ENCODE results near the gene ASB6. TPM values are rescaled to one million over a fixed set of nuclear protein-coding genes. Genes with fewer than 3 reads are reported as not detected.
A peak's percentile ranks its signal among the peaks of the same experiment; 100 is the strongest.

ASB6 gene
- total RNA-seq (2014; rRNA removed; shearing (Covaris generic)) = 4.4 and 8.0 TPM in 2 replicates

DNA sequence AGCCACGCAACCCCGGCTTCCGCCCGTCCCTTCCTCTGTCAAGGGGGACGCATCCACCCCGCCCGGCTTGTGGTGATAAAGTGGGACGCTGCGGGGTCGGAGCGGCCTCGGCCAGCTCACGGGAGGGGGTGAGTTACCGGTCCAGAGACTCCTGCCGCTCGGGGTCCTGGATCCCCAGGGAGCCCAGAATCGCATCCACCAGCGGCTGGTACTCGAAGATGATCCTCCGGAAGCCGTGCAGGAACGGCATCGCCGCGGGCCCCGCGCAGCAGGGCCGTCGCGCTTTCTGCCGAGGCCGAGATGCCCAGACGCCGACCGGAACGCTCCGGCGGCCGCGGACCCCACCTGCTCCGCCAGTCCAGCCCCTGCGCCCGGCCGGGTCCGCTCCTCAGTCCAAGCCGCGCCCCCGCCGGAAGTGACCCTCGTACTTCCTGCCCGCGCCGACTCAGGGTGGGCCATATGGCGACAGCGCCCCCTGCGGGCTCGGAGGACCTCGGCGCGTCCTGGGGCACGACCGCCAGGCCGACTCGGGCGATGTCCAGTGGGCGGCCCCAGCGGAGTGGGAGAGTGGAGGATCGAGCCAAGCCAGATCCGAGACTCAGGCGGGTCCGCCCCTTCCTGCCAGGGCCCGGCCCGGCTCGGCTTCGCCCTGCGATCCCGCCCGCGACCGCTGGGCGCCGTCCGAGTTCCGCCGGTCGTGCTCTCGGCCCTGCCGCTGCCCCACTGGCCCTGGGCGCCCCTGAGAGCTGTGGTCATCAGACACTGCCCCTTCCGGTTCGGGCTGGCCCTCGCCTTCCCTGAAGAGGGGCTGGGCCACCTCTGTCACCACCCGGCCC is at the start of gene ASB6:
Gene ASB6 (minus strand): TSS at position 402 of the 836 bp plus-strand sequence. CDS start 152 bp downstream, at position 250.
- peak; percentile 92 for DNase-seq (ENCODE audit: low read depth)

- DNase-seq (ENCODE audit: low read depth) = no peak
Observed at GRCh38 chr9:129688285-129689043, 46.5 kb upstream of the ASB6 start.

DNA sequence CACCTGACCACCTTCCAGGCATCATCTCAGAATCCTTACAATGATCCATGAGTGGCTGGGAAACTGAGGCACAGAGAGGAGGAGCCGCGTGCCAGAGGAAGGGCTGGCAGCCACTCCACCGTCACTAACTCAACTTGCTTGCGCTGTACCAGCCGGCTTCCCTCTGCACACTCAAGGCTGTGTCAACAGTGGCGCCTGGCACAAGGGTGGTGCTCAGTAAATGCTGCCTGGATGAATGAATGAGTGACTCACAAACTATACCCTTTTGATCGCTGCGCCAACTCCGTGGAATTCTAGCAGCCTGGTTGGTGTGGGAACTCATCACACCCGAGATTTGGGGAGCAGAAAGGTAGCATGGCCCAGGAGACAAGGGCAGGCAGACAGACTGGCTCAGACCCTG is 45.4 kb upstream of the ASB6 start:
- DNase-seq (ENCODE audit: low read depth) = no peak

DNA sequence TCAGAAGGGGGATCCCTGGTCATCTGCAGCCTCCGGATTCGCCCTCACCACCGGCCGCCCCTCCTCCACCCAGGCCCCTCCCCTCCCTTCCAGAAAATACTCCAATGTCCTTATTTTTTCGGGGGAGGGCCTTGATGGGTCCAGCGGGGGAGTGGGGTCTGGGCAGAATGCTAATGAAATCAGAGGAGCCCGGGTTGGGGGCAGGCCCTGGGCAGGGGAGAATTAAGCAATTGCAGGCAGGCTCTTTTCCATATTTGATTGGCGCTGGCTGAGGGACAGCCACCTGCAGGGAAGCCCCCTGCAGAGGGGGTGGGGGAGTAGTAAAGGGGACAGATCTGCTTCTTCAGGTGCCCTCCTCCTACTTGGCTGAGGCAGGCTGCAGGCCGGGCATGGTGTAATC is 44.8 kb upstream of the ASB6 start:
- no peak for DNase-seq (ENCODE audit: low read depth)

- DNase-seq (ENCODE audit: low read depth) = no peak
Observed at GRCh38 chr9:129685933-129686259, 43.9 kb upstream of the ASB6 start.

- DNase-seq (ENCODE audit: low read depth) = peak; percentile 75
Observed at GRCh38 chr9:129685220-129685932, 43.4 kb upstream of the ASB6 start.

DNA sequence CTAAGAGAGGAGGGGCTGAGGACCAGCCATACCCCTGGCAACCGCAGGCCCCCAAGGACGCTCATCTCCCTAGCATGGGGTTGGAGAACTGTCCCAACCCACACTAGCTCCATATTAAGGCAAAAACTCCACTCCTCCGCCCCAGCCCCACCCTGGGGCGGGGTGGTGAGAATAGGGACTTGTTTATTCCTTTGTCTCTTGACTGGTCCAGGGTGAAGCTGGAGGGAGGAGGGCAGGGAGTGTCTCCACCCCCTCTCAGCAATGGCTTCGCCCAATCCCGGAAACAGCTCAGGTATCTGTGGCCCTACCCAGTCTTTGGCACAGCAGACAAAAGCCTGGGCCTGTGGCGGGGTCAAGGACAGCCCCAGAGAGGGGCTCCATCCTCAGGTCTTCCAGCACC is 40.4 kb upstream of the ASB6 start:
- no peak for DNase-seq (ENCODE audit: low read depth)

GRCh38 chr9:129681924-129682323 is 40.0 kb upstream of the ASB6 start:
- no peak for DNase-seq (ENCODE audit: low read depth)

DNA sequence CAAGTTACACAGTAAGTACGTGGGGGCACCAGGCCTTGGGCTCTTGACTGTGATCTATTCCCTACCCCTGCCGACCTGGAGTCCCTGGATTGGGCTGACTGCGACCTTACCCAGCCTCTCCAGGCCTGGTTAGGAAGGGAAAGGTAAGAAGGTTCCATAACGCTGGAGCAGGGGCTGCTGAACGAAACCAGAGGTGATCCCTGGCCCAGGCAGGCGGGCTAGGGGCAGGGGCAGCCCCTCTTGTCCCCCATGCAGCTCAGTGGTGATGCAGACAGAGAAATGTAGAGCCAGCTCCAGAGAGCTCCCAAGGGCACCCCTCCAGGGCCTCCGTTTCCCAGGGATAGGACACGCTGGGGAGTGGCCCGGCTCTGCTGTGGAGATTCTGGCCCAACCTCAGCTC is 37.6 kb upstream of the ASB6 start:
- no peak for DNase-seq (ENCODE audit: low read depth)

DNA sequence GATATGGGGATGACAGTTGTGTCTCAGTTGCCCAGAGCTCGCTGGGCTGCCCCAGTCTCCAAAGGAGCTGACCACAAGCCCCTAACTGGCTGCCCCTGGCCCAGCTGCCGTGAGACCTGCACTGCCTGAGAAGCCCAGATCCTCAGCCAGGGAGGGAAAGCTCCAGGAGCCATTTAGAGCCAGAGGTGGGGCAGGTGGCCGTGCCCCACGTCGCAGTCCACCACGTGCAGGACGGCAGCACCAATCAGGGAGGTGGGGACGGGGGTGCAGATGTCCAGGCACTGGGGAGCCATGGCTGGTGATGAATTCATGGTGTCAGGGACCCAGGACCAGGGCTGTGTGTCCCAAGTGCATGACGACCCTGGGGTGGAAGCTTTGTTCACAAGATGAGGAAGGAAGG is 36.9 kb upstream of the ASB6 start:
- no peak for DNase-seq (ENCODE audit: low read depth)

- DNase-seq (ENCODE audit: low read depth) = no peak
Observed at GRCh38 chr9:129677456-129677855, 35.5 kb upstream of the ASB6 start.

GRCh38 chr9:129676975-129677374 is 35.0 kb upstream of the ASB6 start:
- DNase-seq (ENCODE audit: low read depth) = peak; percentile 31

DNA sequence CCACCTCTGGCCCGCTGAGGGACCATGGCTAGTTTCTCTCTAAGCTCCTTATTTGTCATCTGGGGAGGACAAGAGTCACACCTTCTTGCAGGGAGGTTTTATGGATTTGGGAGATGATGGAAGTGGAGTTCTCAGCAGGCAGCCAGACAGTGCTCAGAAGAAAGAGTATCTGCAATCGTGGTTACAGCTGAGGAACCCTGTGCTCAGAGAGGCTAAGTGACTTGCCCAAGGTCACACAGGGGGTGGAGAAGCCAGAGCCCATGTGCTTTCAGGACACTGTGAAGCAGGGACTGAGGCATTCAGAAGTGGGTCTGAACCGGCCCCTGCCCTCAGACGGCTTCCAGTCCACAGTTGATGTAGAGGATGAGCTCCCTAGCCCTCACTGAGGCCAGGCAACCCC is 34.3 kb upstream of the ASB6 start:
- DNase-seq (ENCODE audit: low read depth) = no peak

- DNase-seq (ENCODE audit: low read depth) = no peak
Observed at GRCh38 chr9:129675620-129676019, 33.7 kb upstream of the ASB6 start.

GRCh38 chr9:129674229-129674628 is 32.3 kb upstream of the ASB6 start:
- DNase-seq (ENCODE audit: low read depth) = no peak

DNA sequence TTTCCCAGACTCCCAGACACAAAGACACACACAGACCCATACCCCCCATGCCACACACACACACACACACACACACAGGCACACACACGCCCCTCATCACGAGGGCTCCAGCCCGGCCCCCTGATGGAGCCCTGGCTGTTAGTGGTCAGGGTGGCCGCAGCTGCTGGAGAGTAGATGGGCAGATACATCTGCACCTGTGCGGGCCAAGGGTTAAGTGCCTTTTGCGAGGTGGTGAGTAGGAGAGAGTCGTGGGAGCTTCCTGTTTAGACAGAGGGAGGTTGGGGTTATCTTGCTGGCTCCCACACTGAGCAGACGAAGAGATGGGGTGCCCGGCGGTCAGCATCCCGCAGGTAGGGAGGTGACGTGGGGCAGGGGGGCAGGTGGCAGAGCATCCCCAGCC is 31.7 kb upstream of the ASB6 start:
- no peak for DNase-seq (ENCODE audit: low read depth)

- DNase-seq (ENCODE audit: low read depth) = no peak
Observed at GRCh38 chr9:129672702-129673101, 30.8 kb upstream of the ASB6 start.

- DNase-seq (ENCODE audit: low read depth) = no peak
Observed at GRCh38 chr9:129671519-129671918, 29.6 kb upstream of the ASB6 start.

DNA sequence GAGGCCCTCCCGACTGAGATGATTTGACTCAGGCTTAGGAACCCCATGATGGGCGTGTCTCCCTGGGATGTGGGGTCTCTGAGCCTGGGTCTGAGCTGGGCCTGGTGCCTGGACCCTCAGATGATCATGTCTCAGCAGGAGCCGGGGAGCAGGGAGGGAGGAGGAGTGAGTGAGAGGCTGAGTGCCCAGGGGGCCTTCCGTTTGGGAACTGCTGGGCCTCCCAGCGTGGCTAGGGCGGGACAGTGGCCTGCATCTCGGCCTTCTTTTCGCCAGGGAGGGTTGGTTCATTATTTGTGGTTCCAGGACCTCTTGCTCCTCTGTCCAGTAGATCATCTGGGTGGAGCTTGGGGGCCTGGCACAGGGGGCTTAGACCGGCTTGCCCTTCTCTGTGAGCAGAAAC is 29.1 kb upstream of the ASB6 start:
- no peak for DNase-seq (ENCODE audit: low read depth)

DNA sequence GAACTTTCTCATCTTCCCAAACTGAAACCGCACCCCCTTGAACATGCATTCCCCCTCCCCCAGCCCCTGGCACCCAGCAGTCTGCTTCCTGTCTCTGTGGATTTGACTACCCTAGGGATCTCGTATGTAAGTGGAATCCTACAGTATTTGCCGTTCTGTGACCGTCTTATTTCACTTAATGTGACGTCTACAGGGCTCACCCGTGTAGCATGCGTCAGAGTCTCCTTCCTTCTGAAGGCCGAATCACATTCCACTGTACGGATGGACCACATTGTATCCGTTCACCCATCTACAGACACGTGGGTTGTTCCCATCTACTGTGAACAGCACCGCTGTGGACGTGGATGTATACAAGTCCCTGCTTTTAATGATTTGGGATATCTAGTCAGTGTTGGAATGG is 28.0 kb upstream of the ASB6 start:
- no peak for DNase-seq (ENCODE audit: low read depth)

DNA sequence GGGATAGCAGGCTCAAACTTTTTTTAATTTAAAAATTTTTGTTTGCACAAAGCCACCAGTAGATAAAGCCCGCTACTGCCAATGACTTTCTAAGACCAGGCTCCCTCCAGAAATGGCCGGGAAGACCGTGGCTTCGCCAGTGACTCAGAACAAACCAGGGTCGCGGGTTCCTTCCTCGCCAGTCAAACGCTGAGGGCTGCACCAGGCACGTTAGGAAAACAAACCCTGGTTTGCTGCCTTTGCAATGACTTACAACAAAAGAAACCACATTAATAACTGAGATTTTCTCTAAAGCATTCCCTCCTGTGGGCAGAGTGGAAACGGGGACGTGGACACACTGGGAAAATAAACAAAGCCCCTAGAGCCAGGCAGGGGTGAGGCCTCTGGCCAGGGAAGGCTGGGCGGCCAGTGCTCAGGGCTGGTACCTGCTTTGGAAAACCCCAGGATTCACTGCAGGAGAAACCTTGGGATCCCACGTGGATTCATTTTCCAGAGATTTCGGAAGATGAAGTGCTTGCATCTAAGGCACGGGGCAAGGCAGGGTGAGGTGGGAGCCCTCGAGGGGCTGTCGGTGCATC is 27.3 kb upstream of the ASB6 start:
- peak; percentile 56 for DNase-seq (ENCODE audit: low read depth)

DNA sequence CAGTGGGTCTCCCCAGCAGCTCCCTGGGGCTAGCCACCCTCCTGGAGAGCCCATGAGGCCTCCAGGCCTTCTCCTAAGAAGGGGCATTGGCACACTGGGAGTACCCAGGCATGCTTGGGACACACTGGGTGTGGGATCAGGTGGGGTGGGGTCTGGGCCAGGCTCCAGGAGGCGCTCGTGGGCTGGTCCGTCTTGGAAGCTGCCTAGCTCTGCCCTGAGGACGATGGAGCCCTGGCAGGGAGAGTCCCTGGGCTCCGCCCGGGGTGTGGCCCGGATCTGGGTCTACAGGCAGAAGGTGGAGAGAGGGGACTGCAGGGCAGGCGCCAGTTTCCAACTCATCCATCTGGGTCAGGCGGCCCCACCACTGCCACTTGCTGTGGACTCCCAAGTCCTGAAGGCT is 25.9 kb upstream of the ASB6 start:
- no peak for DNase-seq (ENCODE audit: low read depth)
